K562 (cell line): ENCODE data around the gene VPS18.

Source experiments
- CTCF ChIP-seq, 3 experiments: IDR thresholded peaks in 2 of 3; conservative IDR thresholded peaks in 1 of 3; 2 replicates each; pipeline ENCODE4 v1.5.1; 2011 to 2012; ENCODE audit warnings: low read length in 3 of 3, mild to moderate bottlenecking in 3 of 3, control low read depth in 2 of 3, improper control_type of control experiment in 1 of 3, inconsistent platforms in 1 of 3, low read depth in 1 of 3, mixed read lengths in 1 of 3, moderate library complexity in 1 of 3; ENCODE audit not compliant: insufficient read depth in 2 of 3
- FOXK2 ChIP-seq, 2 experiments: fragments of 450-650 bp; IDR thresholded peaks in 1 of 2; conservative IDR thresholded peaks in 1 of 2; 2 replicates each; pipeline ENCODE4 v1.6.1; 2016; ENCODE audit warnings: low read depth in 2 of 2, mild to moderate bottlenecking in 1 of 2
- LARP7 ChIP-seq: fragments of 450-650 bp; IDR thresholded peaks from 2 replicates; pipeline ENCODE4 v1.6.1; 2016
- POU5F1 ChIP-seq: fragments of 150-350 bp; IDR thresholded peaks from 2 replicates; pipeline ENCODE4 v1.6.1; 2014; ENCODE audit warnings: borderline replicate concordance, low read length, low read depth, mild to moderate bottlenecking; ENCODE audit not compliant: partially characterized antibody
- THAP12 ChIP-seq: fragments of 250-450 bp; sonication (Bioruptor Pico); IDR thresholded peaks from 2 replicates; pipeline ENCODE4 v1.9.0; 2021; ENCODE audit warnings: mild to moderate bottlenecking, inconsistent platforms
- ZNF41 ChIP-seq: fragments of 250-450 bp; sonication (Bioruptor Pico); conservative IDR thresholded peaks from 2 replicates; pipeline ENCODE4 v1.4.0; 2020; ENCODE audit warnings: mild to moderate bottlenecking

- TF ChIP-seq FOXK2 (conservative IDR thresholded peaks at IDR 0.05 in 1 of 2, IDR thresholded peaks at IDR 0.05 in 1 of 2; ENCODE audit: low read depth in 2 of 2) = no peak
- no peak for TF ChIP-seq THAP12
- no peak for TF ChIP-seq ZNF41
- TF ChIP-seq POU5F1 = no peak
- no peak for TF ChIP-seq LARP7
- peak; percentile 61 to 91 (median 67) for TF ChIP-seq CTCF (IDR thresholded peaks at IDR 0.05 in 2 of 3, conservative IDR thresholded peaks at IDR 0.05 in 1 of 3; ENCODE audit: insufficient read depth in 2 of 3, low read depth in 1 of 3, low read length in 3 of 3)
Measured at GRCh38 chr15:40914486-40914885, 20.2 kb downstream of the VPS18 start.
